Measurements from ENCODE around the gene IGSF22. TPM values are rescaled to one million over a fixed set of nuclear protein-coding genes. Genes with fewer than 3 reads are reported as not detected.

Gene IGSF22
- polyA plus RNA-seq, 3 donors from 2014 or later, result 0.20 to 0.46 TPM; not detected in 1

GRCh38 chr11:18715476-18715875, 10.5 kb downstream of the IGSF22 start:
- Mint-ChIP-seq H3K36me3 (no peaks in the 10 kb centered on the region), H3K27me3 (ENCODE audit: low read depth in 3 of 3) (peaks cover 0 to 7% (median 1%) of the 10 kb centered on the region in 3 donors), H3K9me3 (no peaks in the 10 kb centered on the region), H3K27ac (no peak overlapping the region), H3K4me1 (peaks cover 0 to 2% of the 10 kb centered on the region in 2 donors), H3K4me3 (no peak overlapping the region)
- DNase-seq, result no peak

GRCh38 chr11:18714443-18714780, 11.6 kb downstream of the IGSF22 start:
- DNase-seq, result no peak
- Mint-ChIP-seq H3K27me3 (ENCODE audit: low read depth in 3 of 3) (peaks cover 0 to 6% (median 0%) of the 10 kb centered on the region in 3 donors), H3K27ac (no peak overlapping the region), H3K4me3 (no peak overlapping the region), H3K4me1 (no peaks in the 10 kb centered on the region), H3K36me3 (no peaks in the 10 kb centered on the region), H3K9me3 (no peaks in the 10 kb centered on the region)

GRCh38 chr11:18713646-18714442, 12.1 kb downstream of the IGSF22 start:
- Mint-ChIP-seq H3K36me3 (no peaks in the 10 kb centered on the region), H3K9me3 (no peaks in the 10 kb centered on the region), H3K27ac (no peak overlapping the region), H3K27me3 (ENCODE audit: low read depth in 3 of 3) (peaks cover 0 to 6% (median 0%) of the 10 kb centered on the region in 3 donors), H3K4me1 (no peaks in the 10 kb centered on the region), H3K4me3 (no peak overlapping the region)
- no peak for DNase-seq

- peaks cover 0 to 9% (median 2%) of the 10 kb centered on the region in 3 donors for H3K27me3 Mint-ChIP-seq (ENCODE audit: low read depth in 3 of 3)
- no peak for DNase-seq
- H3K9me3 Mint-ChIP-seq, result no peaks in the 10 kb centered on the region
- H3K4me1 Mint-ChIP-seq, result peaks cover 13 to 16% of the 10 kb centered on the region in 2 donors
- H3K27ac Mint-ChIP-seq, result no peak overlapping the region
- H3K36me3 Mint-ChIP-seq, result no peaks in the 10 kb centered on the region
- no peak overlapping the region for H3K4me3 Mint-ChIP-seq
These were observed 15.4 kb downstream of the IGSF22 start for GRCh38 chr11:18710545-18710944.

GRCh38 chr11:18709414-18709813, 16.6 kb downstream of the IGSF22 start:
- no peak for DNase-seq
- Mint-ChIP-seq H3K4me3 (no peak overlapping the region), H3K4me1 (peaks cover 22 to 24% of the 10 kb centered on the region in 2 donors), H3K27me3 (ENCODE audit: low read depth in 3 of 3) (peaks cover 0 to 7% (median 2%) of the 10 kb centered on the region in 3 donors), H3K27ac (no peak overlapping the region), H3K36me3 (no peaks in the 10 kb centered on the region), H3K9me3 (no peaks in the 10 kb centered on the region)

- DNase-seq, result no peak
- Mint-ChIP-seq H3K27me3 (ENCODE audit: low read depth in 3 of 3) (peaks cover 0 to 10% (median 6%) of the 10 kb centered on the region in 3 donors), H3K4me3 (peak overlapping the region in 3 of 5 donors; percentile 16 to 94 (median 41)), H3K4me1 (peaks cover 22 to 24% of the 10 kb centered on the region in 2 donors), H3K9me3 (no peaks in the 10 kb centered on the region), H3K27ac (no peak overlapping the region), H3K36me3 (peaks cover 0 to 7% (median 0%) of the 10 kb centered on the region in 3 donors)
These were observed 18.1 kb downstream of the IGSF22 start for GRCh38 chr11:18707811-18708340.

- peaks cover 0 to 11% (median 0%) of the 10 kb centered on the region in 3 donors for H3K36me3 Mint-ChIP-seq
- peak in 1 of 3 donors; percentile 26 for DNase-seq
- H3K4me3 Mint-ChIP-seq, result peak overlapping the region; percentile 81 to 94 (median 85)
- peak overlapping the region in 5 of 6 donors; percentile 58 to 89 (median 63) for H3K27ac Mint-ChIP-seq
- peaks cover 6 to 10% (median 6%) of the 10 kb centered on the region in 3 donors for H3K27me3 Mint-ChIP-seq (ENCODE audit: low read depth in 3 of 3)
- peaks cover 22 to 24% of the 10 kb centered on the region in 2 donors for H3K4me1 Mint-ChIP-seq
- H3K9me3 Mint-ChIP-seq, result no peaks in the 10 kb centered on the region
These were observed 19.4 kb downstream of the IGSF22 start for GRCh38 chr11:18706330-18707243.

- Mint-ChIP-seq H3K27ac (peak overlapping the region in 1 of 6 donors; percentile 18), H3K9me3 (no peaks in the 10 kb centered on the region), H3K4me1 (peaks cover 22 to 24% of the 10 kb centered on the region in 2 donors), H3K4me3 (peak overlapping the region; percentile 71 to 85 (median 81)), H3K36me3 (peaks cover 0 to 11% (median 0%) of the 10 kb centered on the region in 3 donors), H3K27me3 (ENCODE audit: low read depth in 3 of 3) (peaks cover 6 to 8% (median 8%) of the 10 kb centered on the region in 3 donors)
- peak in 2 of 3 donors; percentile 19 to 22 for DNase-seq
These were observed 20.2 kb downstream of the IGSF22 start for GRCh38 chr11:18705651-18706281.

GRCh38 chr11:18704698-18705097, 21.3 kb downstream of the IGSF22 start:
- Mint-ChIP-seq H3K9me3 (no peaks in the 10 kb centered on the region), H3K27me3 (ENCODE audit: low read depth in 3 of 3) (peaks cover 6 to 8% (median 7%) of the 10 kb centered on the region in 3 donors), H3K4me1 (peaks cover 26 to 30% of the 10 kb centered on the region in 2 donors), H3K4me3 (peak overlapping the region; percentile 18 to 81 (median 23)), H3K36me3 (peaks cover 0 to 11% (median 0%) of the 10 kb centered on the region in 3 donors), H3K27ac (no peak overlapping the region)
- DNase-seq, result no peak

GRCh38 chr11:18704045-18704645, 21.8 kb downstream of the IGSF22 start:
- H3K27me3 Mint-ChIP-seq (ENCODE audit: low read depth in 3 of 3), result peaks cover 6 to 11% (median 8%) of the 10 kb centered on the region in 3 donors
- no peak overlapping the region for H3K27ac Mint-ChIP-seq
- peak overlapping the region in 2 of 5 donors; percentile 18 to 81 for H3K4me3 Mint-ChIP-seq
- peaks cover 31 to 36% of the 10 kb centered on the region in 2 donors for H3K4me1 Mint-ChIP-seq
- DNase-seq, result no peak
- H3K9me3 Mint-ChIP-seq, result no peaks in the 10 kb centered on the region
- H3K36me3 Mint-ChIP-seq, result peaks cover 0 to 11% (median 0%) of the 10 kb centered on the region in 3 donors

GRCh38 chr11:18703001-18703763, 22.8 kb downstream of the IGSF22 start:
- no peak for DNase-seq
- H3K27me3 Mint-ChIP-seq (ENCODE audit: low read depth in 3 of 3), result peaks cover 6 to 13% (median 8%) of the 10 kb centered on the region in 3 donors
- no peak overlapping the region for H3K4me3 Mint-ChIP-seq

GRCh38 chr11:18701614-18702216, 24.3 kb downstream of the IGSF22 start:
- Mint-ChIP-seq H3K27ac (no peak overlapping the region), H3K4me3 (peak overlapping the region in 1 of 5 donors; percentile 18), H3K27me3 (ENCODE audit: low read depth in 3 of 3) (peaks cover 6 to 12% (median 8%) of the 10 kb centered on the region in 3 donors), H3K4me1 (peaks cover 32 to 37% of the 10 kb centered on the region in 2 donors), H3K9me3 (no peaks in the 10 kb centered on the region), H3K36me3 (peaks cover 0 to 11% (median 0%) of the 10 kb centered on the region in 3 donors)
- no peak for DNase-seq

More at GRCh38 chr11:18703001-18703763, 22.8 kb downstream of the IGSF22 start:
- H3K9me3 Mint-ChIP-seq, result no peaks in the 10 kb centered on the region
- peaks cover 33 to 41% of the 10 kb centered on the region in 2 donors for H3K4me1 Mint-ChIP-seq
- H3K27ac Mint-ChIP-seq, result no peak overlapping the region
- peaks cover 0 to 11% (median 0%) of the 10 kb centered on the region in 3 donors for H3K36me3 Mint-ChIP-seq
